ENCODE measurements around the gene AK9. TPM values are rescaled to one million over a fixed set of nuclear protein-coding genes. Genes with fewer than 3 reads are reported as not detected.
"Not testable (repeated sequence)": the region's sequence is repeated elsewhere in the genome, so short reads cannot be mapped to it uniquely, and the experiment has no call there.

AK9 gene
- total RNA-seq, 1 experiment from 2014 or later = 3.5 TPM

DNA sequence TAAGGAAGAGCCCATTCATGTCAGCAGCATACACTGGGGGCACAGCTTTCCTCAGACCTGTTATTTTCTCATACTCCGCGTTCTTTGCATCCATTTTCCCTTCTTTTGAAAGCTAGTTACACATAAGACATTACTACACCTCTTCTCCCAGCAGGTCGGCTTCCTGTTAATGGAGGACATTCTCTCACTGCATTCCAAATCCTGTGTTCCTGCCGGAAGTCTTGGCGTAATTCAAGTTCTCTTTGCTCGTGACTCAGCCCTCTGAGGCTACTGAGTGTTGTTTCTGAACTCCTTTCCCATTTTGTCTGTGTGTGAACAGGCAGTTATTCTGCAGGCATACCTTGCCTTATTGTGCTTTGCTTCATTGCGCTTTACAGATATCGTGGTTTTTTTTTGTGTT lies 110.5 kb downstream of the AK9 start:
- H2AFZ ChIP-seq (ENCODE audit: low read depth, low read length, poor library complexity, severe bottlenecking) = no peak overlapping the region
- ChIA-PET CTCF (no interaction called here), POLR2A (no interaction called here), RAD21 (ENCODE audit: low non-redundant PET in 1 of 2, low total read pairs in 2 of 2, uncharacterized antibody in 2 of 2, unreplicated experiment in 2 of 2) (no interaction called here)
- no peaks in the 10 kb centered on the region for H3K79me2 ChIP-seq (ENCODE audit: insufficient read depth, low read length)
- H3K4me3 ChIP-seq (replicated peaks in 1 of 2; ENCODE audit: low read depth in 1 of 2, low read length in 2 of 2) = no peak overlapping the region
- H4K20me1 ChIP-seq (ENCODE audit: insufficient read depth) = no peaks in the 10 kb centered on the region
- no peaks in the 10 kb centered on the region for H3K9me3 ChIP-seq (ENCODE audit: control insufficient read depth in 1 of 2, insufficient read depth in 1 of 2, low read depth in 1 of 2, low read length in 2 of 2)
- H3K9me2 ChIP-seq (ENCODE audit: insufficient read depth) = no peaks in the 10 kb centered on the region
- intact Hi-C loops (cut with micrococcal nuclease) = no loop called here
- TF ChIP-seq EZH2 (IDR thresholded peaks at IDR 0.05) = no peak
- no peak for TF ChIP-seq TCF7L2 (IDR thresholded peaks at IDR 0.05; ENCODE audit: borderline replicate concordance, extremely low read depth, insufficient read depth, insufficient read length)
- no peak for TF ChIP-seq RAD21 (IDR thresholded peaks at IDR 0.05; ENCODE audit: low read depth)
- TF ChIP-seq CBX3 (IDR thresholded peaks at IDR 0.05; ENCODE audit: low read depth) = no peak
- no peak for TF ChIP-seq ZBTB33 (IDR thresholded peaks at IDR 0.05; ENCODE audit: extremely low read depth, insufficient replicate concordance, low read length)
- TF ChIP-seq POLR2AphosphoS5 (IDR thresholded peaks at IDR 0.05; ENCODE audit: low read depth, low read length) = no peak
- H3K36me3 ChIP-seq (ENCODE audit: control insufficient read depth in 1 of 2, insufficient read depth in 2 of 2, low read length in 2 of 2) = no peaks in the 10 kb centered on the region
- ATAC-seq (no peak), DNase-seq (ENCODE audit: low read depth, low spot score) (no peak)
- no peak overlapping the region for H3K9ac ChIP-seq (ENCODE audit: low read length)
- H3K27me3 ChIP-seq (ENCODE audit: insufficient read depth, low read length) = no peaks in the 10 kb centered on the region
- H3K4me1 ChIP-seq (ENCODE audit: control insufficient read depth in 1 of 2, insufficient read depth in 2 of 2, low read length in 2 of 2) = no peaks in the 10 kb centered on the region
- no peak overlapping the region for H3K27ac ChIP-seq (ENCODE audit: low read depth, low read length)
- H3K4me2 ChIP-seq (ENCODE audit: low read length) = no peak overlapping the region
- no TSS peak for BruUV-seq (replicated peaks)

GRCh38 chr6:109579361-109579760 lies 111.6 kb downstream of the AK9 start:
- Histone ChIP-seq H4K20me1 (ENCODE audit: insufficient read depth) (no peaks in the 10 kb centered on the region), H3K9me2 (ENCODE audit: insufficient read depth) (no peaks in the 10 kb centered on the region), H3K9ac (ENCODE audit: low read length) (no peak overlapping the region), H3K27me3 (ENCODE audit: insufficient read depth, low read length) (no peaks in the 10 kb centered on the region), H3K9me3 (ENCODE audit: control insufficient read depth in 1 of 2, insufficient read depth in 1 of 2, low read depth in 1 of 2, low read length in 2 of 2) (no peaks in the 10 kb centered on the region), H3K79me2 (ENCODE audit: insufficient read depth, low read length) (no peaks in the 10 kb centered on the region), H2AFZ (ENCODE audit: low read depth, low read length, poor library complexity, severe bottlenecking) (no peak overlapping the region), H3K27ac (ENCODE audit: low read depth, low read length) (no peak overlapping the region), H3K4me1 (ENCODE audit: control insufficient read depth in 1 of 2, insufficient read depth in 2 of 2, low read length in 2 of 2) (no peaks in the 10 kb centered on the region), H3K4me2 (ENCODE audit: low read length) (no peak overlapping the region), H3K36me3 (ENCODE audit: control insufficient read depth in 1 of 2, insufficient read depth in 2 of 2, low read length in 2 of 2) (no peaks in the 10 kb centered on the region), H3K4me3 (replicated peaks in 1 of 2; ENCODE audit: low read depth in 1 of 2, low read length in 2 of 2) (no peak overlapping the region)
- ATAC-seq = no peak
- TF ChIP-seq SIN3A (IDR thresholded peaks at IDR 0.05; ENCODE audit: low read depth) (no peak), ZFX (IDR thresholded peaks at IDR 0.05) (no peak), CBX3 (IDR thresholded peaks at IDR 0.05; ENCODE audit: low read depth) (no peak), POLR2A (IDR thresholded peaks at IDR 0.05; ENCODE audit: borderline replicate concordance, extremely low read depth, insufficient read depth, insufficient read length) (no peak), SRF (IDR thresholded peaks at IDR 0.05; ENCODE audit: low read depth) (no peak), POLR2AphosphoS5 (IDR thresholded peaks at IDR 0.05; ENCODE audit: low read depth, low read length) (no peak), EZH2phosphoT487 (IDR thresholded peaks at IDR 0.05; ENCODE audit: borderline replicate concordance) (no peak)
- TF ChIP-seq, protein P1, sequence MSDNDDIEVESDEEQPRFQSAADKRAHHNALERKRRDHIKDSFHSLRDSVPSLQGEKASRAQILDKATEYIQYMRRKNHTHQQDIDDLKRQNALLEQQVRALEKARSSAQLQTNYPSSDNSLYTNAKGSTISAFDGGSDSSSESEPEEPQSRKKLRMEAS (IDR thresholded peaks at IDR 0.05) = no peak
- POLR2A ChIA-PET = no interaction called here
- DNase-seq (ENCODE audit: low read depth, low spot score) = no peak
- BruUV-seq (replicated peaks) = no TSS peak
- CTCF ChIA-PET = no interaction called here
- intact Hi-C loops (cut with micrococcal nuclease) = no loop called here
- RAD21 ChIA-PET (ENCODE audit: low non-redundant PET in 1 of 2, low total read pairs in 2 of 2, uncharacterized antibody in 2 of 2, unreplicated experiment in 2 of 2) = no interaction called here

DNA sequence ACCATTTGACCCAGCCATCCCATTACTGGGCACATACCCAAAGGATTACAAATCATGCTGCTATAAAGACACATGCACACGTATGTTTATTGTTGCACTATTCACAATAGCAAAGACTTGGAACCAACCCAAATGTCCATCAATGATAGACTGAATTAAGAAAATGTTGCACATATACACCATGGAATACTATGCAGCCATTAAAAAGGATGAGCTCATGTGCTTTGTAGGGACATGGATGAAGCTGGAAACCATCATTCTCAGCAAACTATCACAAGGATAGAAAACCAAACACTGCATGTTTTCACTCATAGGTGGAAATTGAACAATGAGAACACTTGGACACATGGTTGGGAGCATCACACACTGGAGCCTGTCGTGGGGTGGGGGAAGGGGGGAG lies 121.1 kb downstream of the AK9 start:
- intact Hi-C loops (cut with micrococcal nuclease); H3K4me1 ChIP-seq (ENCODE audit: control insufficient read depth in 1 of 2, insufficient read depth in 2 of 2, low read length in 2 of 2); CTCF ChIA-PET; H3K4me3 ChIP-seq (replicated peaks in 1 of 2; ENCODE audit: low read depth in 1 of 2, low read length in 2 of 2); BruUV-seq (replicated peaks); H3K27me3 ChIP-seq (ENCODE audit: insufficient read depth, low read length); POLR2A ChIA-PET; H3K36me3 ChIP-seq (ENCODE audit: control insufficient read depth in 1 of 2, insufficient read depth in 2 of 2, low read length in 2 of 2); H3K79me2 ChIP-seq (ENCODE audit: insufficient read depth, low read length); RAD21 ChIA-PET (ENCODE audit: low non-redundant PET in 1 of 2, low total read pairs in 2 of 2, uncharacterized antibody in 2 of 2, unreplicated experiment in 2 of 2); H3K9me3 ChIP-seq (ENCODE audit: control insufficient read depth in 1 of 2, insufficient read depth in 1 of 2, low read depth in 1 of 2, low read length in 2 of 2); H3K9me2 ChIP-seq (ENCODE audit: insufficient read depth); ATAC-seq; DNase-seq (ENCODE audit: low read depth, low spot score); H3K4me2 ChIP-seq (ENCODE audit: low read length); H2AFZ ChIP-seq (ENCODE audit: low read depth, low read length, poor library complexity, severe bottlenecking); H3K9ac ChIP-seq (ENCODE audit: low read length); H3K27ac ChIP-seq (ENCODE audit: low read depth, low read length); H4K20me1 ChIP-seq (ENCODE audit: insufficient read depth): not testable (repeated sequence)
